Liver (tissue), 9 donors: ENCODE data around the gene SMIM1. TPM values are rescaled to one million over a fixed set of nuclear protein-coding genes. Genes with fewer than 3 reads are reported as not detected.
A peak's percentile ranks its signal among the peaks of the same experiment; 100 is the strongest.

ENCODE experiments used
- DNase-seq: peaks from one replicate; pipeline ENCODE4 v3.0.0-alpha.2; 2017; ENCODE audit warnings: low spot score
- H3K27ac ChIP-seq, 2 donors: one replicate each; pipeline ENCODE4 v1.7.0; 2013; ENCODE audit warnings: inconsistent platforms in 2 of 2, low read length in 2 of 2, control low read depth in 1 of 2, low read depth in 1 of 2, mild to moderate bottlenecking in 1 of 2
- H3K27me3 ChIP-seq, 4 donors: one replicate each; pipeline versions ENCODE4 v1.6.1 to v1.7.0; 2013; ENCODE audit warnings: low read length in 3 of 4, inconsistent platforms in 1 of 4, mild to moderate bottlenecking in 1 of 4, moderate library complexity in 1 of 4; ENCODE audit not compliant: control insufficient read depth in 4 of 4, insufficient read depth in 4 of 4
- H3K36me3 ChIP-seq, 4 donors: one replicate each; pipeline versions ENCODE4 v1.6.1 to v1.7.0; 2013; ENCODE audit warnings: low read length in 3 of 4, mild to moderate bottlenecking in 3 of 4, low read depth in 1 of 4, moderate library complexity in 1 of 4; ENCODE audit not compliant: control insufficient read depth in 4 of 4, insufficient read depth in 3 of 4
- H3K4me1 ChIP-seq, 4 donors: one replicate each; pipeline versions ENCODE4 v1.6.1 to v1.7.0; 2013; ENCODE audit warnings: low read length in 3 of 4, mild to moderate bottlenecking in 3 of 4, moderate library complexity in 1 of 4; ENCODE audit not compliant: control insufficient read depth in 4 of 4, insufficient read depth in 4 of 4
- H3K4me3 ChIP-seq, 3 donors: one replicate each; pipeline versions ENCODE4 v1.6.1 to v1.7.0; 2013; ENCODE audit warnings: low read length in 3 of 3, control low read depth in 1 of 3, low read depth in 1 of 3, mild to moderate bottlenecking in 1 of 3
- H3K9ac ChIP-seq, 2 donors: one replicate each; pipeline ENCODE4 v1.7.0; 2013; ENCODE audit warnings: low read length in 2 of 2, mild to moderate bottlenecking in 2 of 2, moderate library complexity in 2 of 2, control low read depth in 1 of 2, low read depth in 1 of 2
- H3K9me3 ChIP-seq, 4 donors: one replicate each; pipeline versions ENCODE4 v1.6.1 to v1.7.0; 2013; ENCODE audit warnings: low read length in 3 of 4; ENCODE audit not compliant: control insufficient read depth in 4 of 4
- GABPA ChIP-seq, 2 donors: IDR thresholded peaks in 1 of 2; conservative IDR thresholded peaks in 1 of 2; 2 replicates each; pipeline ENCODE4 v1.6.1; 2016; ENCODE audit warnings: antibody characterized with exemption in 2 of 2, mild to moderate bottlenecking in 1 of 2, moderate library complexity in 1 of 2
- HNF4A ChIP-seq, 2 donors: conservative IDR thresholded peaks; 2 replicates each; pipeline ENCODE4 v1.6.1; 2016; ENCODE audit warnings: antibody characterized with exemption in 2 of 2, mild to moderate bottlenecking in 2 of 2
- HNF4G ChIP-seq: IDR thresholded peaks from 2 replicates; pipeline ENCODE4 v1.6.1; 2016; ENCODE audit warnings: antibody characterized with exemption
- NR2F2 ChIP-seq: IDR thresholded peaks from 2 replicates; pipeline ENCODE4 v1.6.1; 2016; ENCODE audit warnings: antibody characterized with exemption
- RAD21 ChIP-seq, 2 donors: IDR thresholded peaks; 2 replicates each; pipeline ENCODE4 v1.6.1; 2016; ENCODE audit warnings: antibody characterized with exemption in 2 of 2, mild to moderate bottlenecking in 2 of 2
- RXRA ChIP-seq, 2 donors: IDR thresholded peaks; 2 replicates each; pipeline ENCODE4 v1.6.1; 2017 to 2018; ENCODE audit warnings: antibody characterized with exemption in 2 of 2, mild to moderate bottlenecking in 1 of 2
- SP1 ChIP-seq: IDR thresholded peaks from 2 replicates; pipeline ENCODE4 v1.6.1; 2018; ENCODE audit warnings: antibody characterized with exemption, mild to moderate bottlenecking
- TAF1 ChIP-seq: conservative IDR thresholded peaks from 2 replicates; pipeline ENCODE4 v1.6.1; 2016; ENCODE audit warnings: antibody characterized with exemption, mild to moderate bottlenecking
- WGBS: extraction: QIAGEN DNeasy Blood & Tissue Kit; methylation state at CpG from one replicate; pipeline ENCODE4 v1.1.7; 2013; 5-methylcytosine and 5-hydroxymethylcytosine counted together
- polyA plus RNA-seq, 2 donors: library from polyadenylated mRNA; stranded (reverse) in 1 of 2; unstranded in 1 of 2; fragments of 200-250 nt in 1 of 2; fragments of >200 nt in 1 of 2; fragmentation: Nextera tagmentation in 1 of 2; extraction: Ambion mirVana in 1 of 2; gene quantifications; one replicate each; pipeline versions ENCODE4 v1.2.1 to v1.2.3, GENCODE V29; 2013 to 2015
- total RNA-seq, 2 donors: library from RNA; depleted of rRNA; stranded (reverse); fragments of >200 nt; gene quantifications; one replicate each; pipeline ENCODE4 v1.2.3, GENCODE V29; 2014
- TF ChIP-seq, protein P1 (sequence below): IDR thresholded peaks from 2 replicates; pipeline ENCODE4 v1.6.1; 2016; ENCODE audit warnings: antibody characterized with exemption, mild to moderate bottlenecking
- TF ChIP-seq, protein P2 (sequence below): fragments of 150-350 bp; IDR thresholded peaks from 2 replicates; pipeline ENCODE4 v1.5.1; 2017; ENCODE audit warnings: improper control_type of control experiment, low read depth, low read length; ENCODE audit not compliant: missing input control
- TF ChIP-seq, protein P3 (sequence below): IDR thresholded peaks from 2 replicates; pipeline ENCODE4 v1.6.1; 2016; ENCODE audit warnings: antibody characterized with exemption
- TF ChIP-seq, protein P4 (sequence below): IDR thresholded peaks from 2 replicates; pipeline ENCODE4 v1.6.1; 2016; ENCODE audit warnings: antibody characterized with exemption
- TF ChIP-seq, protein P5 (sequence below): IDR thresholded peaks from 2 replicates; pipeline ENCODE4 v1.6.1; 2016; ENCODE audit warnings: antibody characterized with exemption
- donor health status: healthy.
- donor health status: healthy.
- donor health status: healthy.
- donor health status: healthy.
- donor health status: healthy.

Gene SMIM1
- total and polyA plus RNA-seq, 4 donors, result 1.8 to 82.9 (median 10.3) TPM

DNA sequence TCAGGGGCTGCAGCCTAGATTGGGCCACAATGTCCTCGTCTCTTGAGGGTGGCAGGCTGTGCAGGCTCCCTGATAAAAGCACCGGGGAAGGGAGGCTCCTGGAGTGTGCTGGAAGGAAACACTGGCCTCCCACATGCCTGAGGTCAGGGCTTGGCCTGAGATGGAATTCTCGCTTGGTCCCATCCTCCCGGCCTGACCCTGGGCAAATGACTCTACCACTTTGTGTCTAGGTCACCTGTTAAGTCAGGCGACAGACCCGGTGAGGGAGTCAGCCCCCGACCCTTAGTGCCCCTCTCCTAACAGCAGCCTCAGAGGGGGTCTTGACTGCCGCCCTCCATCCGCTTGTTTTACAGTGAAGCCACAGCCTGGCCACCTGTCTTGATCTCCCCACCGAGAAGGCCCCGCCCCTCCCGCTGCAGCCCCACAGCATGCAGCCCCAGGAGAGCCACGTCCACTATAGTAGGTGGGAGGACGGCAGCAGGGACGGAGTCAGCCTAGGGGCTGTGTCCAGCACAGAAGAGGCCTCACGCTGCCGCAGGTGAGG is 2.5 kb downstream of the SMIM1 start:
- peak; percentile 78 for DNase-seq
- TF ChIP-seq NR2F2 (no peak), HNF4G (no peak), SP1 (no peak), TAF1 (no peak), RAD21 (IDR thresholded peaks at IDR 0.05) (no peak), RXRA (IDR thresholded peaks at IDR 0.05) (no peak), GABPA (IDR thresholded peaks at IDR 0.05 in 1 of 2, conservative IDR thresholded peaks at IDR 0.05 in 1 of 2) (no peak), HNF4A (conservative IDR thresholded peaks at IDR 0.05) (no peak)
- TF ChIP-seq, protein P1, sequence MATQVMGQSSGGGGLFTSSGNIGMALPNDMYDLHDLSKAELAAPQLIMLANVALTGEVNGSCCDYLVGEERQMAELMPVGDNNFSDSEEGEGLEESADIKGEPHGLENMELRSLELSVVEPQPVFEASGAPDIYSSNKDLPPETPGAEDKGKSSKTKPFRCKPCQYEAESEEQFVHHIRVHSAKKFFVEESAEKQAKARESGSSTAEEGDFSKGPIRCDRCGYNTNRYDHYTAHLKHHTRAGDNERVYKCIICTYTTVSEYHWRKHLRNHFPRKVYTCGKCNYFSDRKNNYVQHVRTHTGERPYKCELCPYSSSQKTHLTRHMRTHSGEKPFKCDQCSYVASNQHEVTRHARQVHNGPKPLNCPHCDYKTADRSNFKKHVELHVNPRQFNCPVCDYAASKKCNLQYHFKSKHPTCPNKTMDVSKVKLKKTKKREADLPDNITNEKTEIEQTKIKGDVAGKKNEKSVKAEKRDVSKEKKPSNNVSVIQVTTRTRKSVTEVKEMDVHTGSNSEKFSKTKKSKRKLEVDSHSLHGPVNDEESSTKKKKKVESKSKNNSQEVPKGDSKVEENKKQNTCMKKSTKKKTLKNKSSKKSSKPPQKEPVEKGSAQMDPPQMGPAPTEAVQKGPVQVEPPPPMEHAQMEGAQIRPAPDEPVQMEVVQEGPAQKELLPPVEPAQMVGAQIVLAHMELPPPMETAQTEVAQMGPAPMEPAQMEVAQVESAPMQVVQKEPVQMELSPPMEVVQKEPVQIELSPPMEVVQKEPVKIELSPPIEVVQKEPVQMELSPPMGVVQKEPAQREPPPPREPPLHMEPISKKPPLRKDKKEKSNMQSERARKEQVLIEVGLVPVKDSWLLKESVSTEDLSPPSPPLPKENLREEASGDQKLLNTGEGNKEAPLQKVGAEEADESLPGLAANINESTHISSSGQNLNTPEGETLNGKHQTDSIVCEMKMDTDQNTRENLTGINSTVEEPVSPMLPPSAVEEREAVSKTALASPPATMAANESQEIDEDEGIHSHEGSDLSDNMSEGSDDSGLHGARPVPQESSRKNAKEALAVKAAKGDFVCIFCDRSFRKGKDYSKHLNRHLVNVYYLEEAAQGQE, result no peak
- TF ChIP-seq, protein P2, sequence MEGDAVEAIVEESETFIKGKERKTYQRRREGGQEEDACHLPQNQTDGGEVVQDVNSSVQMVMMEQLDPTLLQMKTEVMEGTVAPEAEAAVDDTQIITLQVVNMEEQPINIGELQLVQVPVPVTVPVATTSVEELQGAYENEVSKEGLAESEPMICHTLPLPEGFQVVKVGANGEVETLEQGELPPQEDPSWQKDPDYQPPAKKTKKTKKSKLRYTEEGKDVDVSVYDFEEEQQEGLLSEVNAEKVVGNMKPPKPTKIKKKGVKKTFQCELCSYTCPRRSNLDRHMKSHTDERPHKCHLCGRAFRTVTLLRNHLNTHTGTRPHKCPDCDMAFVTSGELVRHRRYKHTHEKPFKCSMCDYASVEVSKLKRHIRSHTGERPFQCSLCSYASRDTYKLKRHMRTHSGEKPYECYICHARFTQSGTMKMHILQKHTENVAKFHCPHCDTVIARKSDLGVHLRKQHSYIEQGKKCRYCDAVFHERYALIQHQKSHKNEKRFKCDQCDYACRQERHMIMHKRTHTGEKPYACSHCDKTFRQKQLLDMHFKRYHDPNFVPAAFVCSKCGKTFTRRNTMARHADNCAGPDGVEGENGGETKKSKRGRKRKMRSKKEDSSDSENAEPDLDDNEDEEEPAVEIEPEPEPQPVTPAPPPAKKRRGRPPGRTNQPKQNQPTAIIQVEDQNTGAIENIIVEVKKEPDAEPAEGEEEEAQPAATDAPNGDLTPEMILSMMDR, result no peak
- TF ChIP-seq, protein P3, sequence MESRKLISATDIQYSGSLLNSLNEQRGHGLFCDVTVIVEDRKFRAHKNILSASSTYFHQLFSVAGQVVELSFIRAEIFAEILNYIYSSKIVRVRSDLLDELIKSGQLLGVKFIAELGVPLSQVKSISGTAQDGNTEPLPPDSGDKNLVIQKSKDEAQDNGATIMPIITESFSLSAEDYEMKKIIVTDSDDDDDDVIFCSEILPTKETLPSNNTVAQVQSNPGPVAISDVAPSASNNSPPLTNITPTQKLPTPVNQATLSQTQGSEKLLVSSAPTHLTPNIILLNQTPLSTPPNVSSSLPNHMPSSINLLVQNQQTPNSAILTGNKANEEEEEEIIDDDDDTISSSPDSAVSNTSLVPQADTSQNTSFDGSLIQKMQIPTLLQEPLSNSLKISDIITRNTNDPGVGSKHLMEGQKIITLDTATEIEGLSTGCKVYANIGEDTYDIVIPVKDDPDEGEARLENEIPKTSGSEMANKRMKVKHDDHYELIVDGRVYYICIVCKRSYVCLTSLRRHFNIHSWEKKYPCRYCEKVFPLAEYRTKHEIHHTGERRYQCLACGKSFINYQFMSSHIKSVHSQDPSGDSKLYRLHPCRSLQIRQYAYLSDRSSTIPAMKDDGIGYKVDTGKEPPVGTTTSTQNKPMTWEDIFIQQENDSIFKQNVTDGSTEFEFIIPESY, result no peak
- TF ChIP-seq, protein P4, sequence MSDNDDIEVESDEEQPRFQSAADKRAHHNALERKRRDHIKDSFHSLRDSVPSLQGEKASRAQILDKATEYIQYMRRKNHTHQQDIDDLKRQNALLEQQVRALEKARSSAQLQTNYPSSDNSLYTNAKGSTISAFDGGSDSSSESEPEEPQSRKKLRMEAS, result no peak
- TF ChIP-seq, protein P5, sequence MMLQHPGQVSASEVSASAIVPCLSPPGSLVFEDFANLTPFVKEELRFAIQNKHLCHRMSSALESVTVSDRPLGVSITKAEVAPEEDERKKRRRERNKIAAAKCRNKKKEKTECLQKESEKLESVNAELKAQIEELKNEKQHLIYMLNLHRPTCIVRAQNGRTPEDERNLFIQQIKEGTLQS, result no peak
- 38% methylated on average over 17 of the region's 17 CpGs for WGBS
- H3K27me3 ChIP-seq, result no peaks in the 10 kb centered on the region
- no peak overlapping the region for H3K4me3 ChIP-seq
- no peak overlapping the region for H3K9ac ChIP-seq
- no peaks in the 10 kb centered on the region for H3K9me3 ChIP-seq
- no peak overlapping the region for H3K27ac ChIP-seq
- H3K36me3 ChIP-seq, result peaks cover 0 to 12% (median 6%) of the 10 kb centered on the region in 4 donors
- H3K4me1 ChIP-seq, result peaks cover 22 to 48% (median 40%) of the 10 kb centered on the region in 4 donors
